Measurements from ENCODE around the gene UBASH3A. TPM values are rescaled to one million over a fixed set of nuclear protein-coding genes. Genes with fewer than 3 reads are reported as not detected.

UBASH3A gene
- total RNA-seq, 1 donor from 2014 or later = not detected

DNA sequence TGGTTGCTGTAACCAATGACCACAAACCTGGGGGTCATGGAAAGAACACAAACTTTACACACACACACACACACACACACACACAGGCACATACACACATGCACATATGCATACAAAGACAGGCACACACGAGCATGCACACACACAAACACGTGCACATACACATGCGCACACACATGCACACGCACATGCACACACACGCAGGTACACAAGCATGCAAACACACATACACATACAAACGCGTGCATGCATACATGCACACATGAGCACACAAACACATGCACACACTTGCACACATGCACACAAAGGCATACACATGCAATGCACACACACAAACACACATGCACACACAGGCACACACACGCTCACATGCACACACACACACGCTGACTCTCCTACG lies 44.0 kb downstream of the UBASH3A start:
- Mint-ChIP-seq H3K27ac (no peak overlapping the region), H3K4me1 (no peaks in the 10 kb centered on the region), H3K36me3 (no peaks in the 10 kb centered on the region), H3K9me3 (no peaks in the 10 kb centered on the region), H3K27me3 (ENCODE audit: low read depth) (peaks cover 32% of the 10 kb centered on the region), H3K4me3 (no peak overlapping the region)
- DNase-seq (ENCODE audit: low spot score in 2 of 2, unreplicated experiment in 2 of 2) = no peak
- TF ChIP-seq CTCF (IDR thresholded peaks at IDR 0.05; ENCODE audit: unreplicated experiment) = no peak

GRCh38 chr21:42448686-42449085 lies 45.0 kb downstream of the UBASH3A start:
- no peaks in the 10 kb centered on the region for H3K36me3 Mint-ChIP-seq
- DNase-seq (ENCODE audit: low spot score in 2 of 2, unreplicated experiment in 2 of 2) = no peak
- H3K4me1 Mint-ChIP-seq = no peaks in the 10 kb centered on the region
- H3K27me3 Mint-ChIP-seq (ENCODE audit: low read depth) = peaks cover 28% of the 10 kb centered on the region
- TF ChIP-seq CTCF (IDR thresholded peaks at IDR 0.05; ENCODE audit: unreplicated experiment) = no peak
- no peak overlapping the region for H3K27ac Mint-ChIP-seq
- H3K4me3 Mint-ChIP-seq = no peak overlapping the region
- no peaks in the 10 kb centered on the region for H3K9me3 Mint-ChIP-seq

DNA sequence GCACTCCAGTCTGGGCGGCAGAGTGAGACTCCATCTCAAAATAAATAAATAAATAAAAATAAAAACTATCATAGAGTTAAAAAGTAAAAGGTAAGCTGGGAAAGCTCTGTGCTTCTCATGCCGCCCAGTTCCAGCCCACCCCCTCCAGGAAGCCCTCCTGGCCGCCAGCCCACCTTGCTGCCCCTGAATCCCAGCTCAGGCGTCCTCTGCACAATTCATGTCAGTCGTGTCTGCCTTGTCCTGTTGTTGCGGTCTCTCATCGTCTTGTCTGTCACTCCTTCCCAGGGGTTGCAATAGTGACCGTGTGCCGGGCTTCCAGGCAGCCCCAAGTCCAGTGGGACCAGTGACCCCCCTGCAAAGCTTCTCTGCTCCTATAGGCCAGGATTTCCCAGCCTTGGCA lies 48.2 kb downstream of the UBASH3A start:
- no peak for TF ChIP-seq CTCF (IDR thresholded peaks at IDR 0.05; ENCODE audit: unreplicated experiment)
- Mint-ChIP-seq H3K27me3 (ENCODE audit: low read depth) (peaks cover 15% of the 10 kb centered on the region), H3K9me3 (no peaks in the 10 kb centered on the region), H3K36me3 (no peaks in the 10 kb centered on the region), H3K27ac (no peak overlapping the region), H3K4me3 (no peak overlapping the region), H3K4me1 (no peaks in the 10 kb centered on the region)
- no peak for DNase-seq (ENCODE audit: low spot score in 2 of 2, unreplicated experiment in 2 of 2)

GRCh38 chr21:42452401-42453223 lies 48.9 kb downstream of the UBASH3A start:
- Mint-ChIP-seq H3K4me1 (no peaks in the 10 kb centered on the region), H3K36me3 (no peaks in the 10 kb centered on the region), H3K27ac (no peak overlapping the region), H3K9me3 (no peaks in the 10 kb centered on the region), H3K4me3 (no peak overlapping the region), H3K27me3 (ENCODE audit: low read depth) (peaks cover 9% of the 10 kb centered on the region)
- DNase-seq (ENCODE audit: low spot score in 2 of 2, unreplicated experiment in 2 of 2) = no peak
- TF ChIP-seq CTCF (IDR thresholded peaks at IDR 0.05; ENCODE audit: unreplicated experiment) = no peak

DNA sequence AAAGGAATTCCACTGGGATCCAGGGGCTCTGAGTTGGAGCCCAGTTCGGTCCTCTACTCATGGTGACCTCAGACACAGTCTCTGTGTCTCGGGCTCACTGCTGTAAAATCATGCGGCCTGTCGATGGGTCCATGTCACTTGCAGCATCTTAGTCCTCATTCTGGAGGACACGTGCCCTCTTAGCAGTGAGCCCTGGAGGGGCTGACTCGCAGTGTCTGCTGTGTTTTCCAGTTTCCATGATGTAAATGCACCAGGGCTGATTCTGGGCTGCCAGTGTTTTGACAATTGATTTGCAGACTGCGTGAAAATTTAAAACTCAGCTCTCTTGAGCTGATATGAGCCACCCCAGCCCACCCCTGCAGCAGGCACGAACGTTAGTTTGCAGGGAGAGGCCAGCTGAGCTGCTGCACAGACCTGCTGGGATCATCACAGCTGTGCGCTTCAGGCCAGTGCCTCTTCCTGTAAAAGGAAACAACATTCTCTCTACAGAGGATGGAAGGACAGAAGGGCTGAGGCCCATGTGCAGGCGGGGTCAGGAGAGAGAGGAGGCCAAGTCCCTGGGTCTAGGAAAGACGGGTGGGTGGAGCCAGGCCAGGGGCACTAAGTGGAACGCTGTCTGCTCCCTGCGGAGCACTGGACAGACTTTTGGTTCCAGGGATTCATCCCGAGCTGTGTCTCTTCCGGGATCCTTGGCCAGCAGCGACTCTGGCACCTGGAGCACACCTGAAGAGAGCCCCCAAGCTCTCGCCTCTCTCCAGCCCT lies 49.7 kb downstream of the UBASH3A start:
- H3K4me1 Mint-ChIP-seq = no peaks in the 10 kb centered on the region
- no peak for TF ChIP-seq CTCF (IDR thresholded peaks at IDR 0.05; ENCODE audit: unreplicated experiment)
- H3K27ac Mint-ChIP-seq = no peak overlapping the region
- no peak overlapping the region for H3K4me3 Mint-ChIP-seq
- no peak for DNase-seq (ENCODE audit: low spot score in 2 of 2, unreplicated experiment in 2 of 2)
- peaks cover 1% of the 10 kb centered on the region for H3K27me3 Mint-ChIP-seq (ENCODE audit: low read depth)
- H3K9me3 Mint-ChIP-seq = no peaks in the 10 kb centered on the region
- H3K36me3 Mint-ChIP-seq = no peaks in the 10 kb centered on the region
